HG02610 (cell line): Measurements from ENCODE around the gene CACNA1E.
"Not testable (repeated sequence)": the region's sequence is repeated elsewhere in the genome, so short reads cannot be mapped to it uniquely, and the experiment has no call there.

Experiments
- ATAC-seq: cut with Tn5 transposase; IDR thresholded peaks from one replicate; pipeline ENCODE4 v1.9.1; 2021; ENCODE audit warnings: mild to moderate bottlenecking, moderate library complexity; ENCODE audit not compliant: unreplicated experiment

Gene CACNA1E

DNA sequence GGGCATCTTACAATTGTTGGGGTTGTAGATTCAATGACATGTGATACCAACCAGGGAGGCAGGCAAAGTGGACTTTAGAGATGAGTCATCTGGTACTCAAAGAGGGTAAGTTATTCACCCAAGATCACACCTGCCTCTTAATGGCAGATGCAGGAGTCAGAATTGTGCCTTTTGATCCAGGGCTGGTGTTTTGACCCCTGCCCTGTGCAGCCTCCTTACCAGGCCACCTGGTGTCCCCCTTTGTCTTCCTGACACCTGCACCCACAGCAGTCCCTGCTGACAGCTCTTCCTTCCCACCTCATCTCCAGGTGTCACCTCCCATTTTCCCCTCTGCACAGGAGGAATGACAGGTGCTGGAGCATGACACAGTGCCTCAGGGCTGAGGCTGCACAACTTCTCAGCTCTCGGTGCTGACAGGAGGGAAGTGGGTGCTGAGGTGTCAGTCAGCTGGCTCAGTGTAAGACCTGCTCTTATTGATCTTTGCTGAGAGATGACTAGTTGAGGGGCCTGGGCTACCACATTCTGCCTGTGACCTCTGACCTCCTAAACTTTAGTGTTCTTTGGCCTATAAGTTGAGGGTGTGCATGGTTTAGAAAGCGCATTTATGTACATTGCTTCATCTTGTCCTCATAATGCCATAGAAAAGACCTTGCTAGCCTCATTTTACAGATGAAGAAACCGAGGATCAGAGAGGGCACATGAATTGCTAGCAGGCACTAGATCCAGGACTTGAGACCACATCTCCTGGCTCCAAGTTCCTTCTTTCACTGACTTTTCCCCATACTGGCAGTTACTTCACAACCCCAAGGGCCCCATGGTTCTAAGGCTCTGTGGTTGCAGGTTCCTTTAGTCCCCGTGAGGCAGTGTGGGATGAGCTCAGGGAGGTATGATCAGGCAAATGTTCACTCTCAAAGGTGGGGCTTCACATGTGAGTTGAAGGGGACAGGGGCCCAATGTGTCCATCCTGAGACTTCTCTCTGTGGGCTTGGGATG lies 31.3 kb downstream of the CACNA1E start:
- ATAC-seq = peak; percentile 69

DNA sequence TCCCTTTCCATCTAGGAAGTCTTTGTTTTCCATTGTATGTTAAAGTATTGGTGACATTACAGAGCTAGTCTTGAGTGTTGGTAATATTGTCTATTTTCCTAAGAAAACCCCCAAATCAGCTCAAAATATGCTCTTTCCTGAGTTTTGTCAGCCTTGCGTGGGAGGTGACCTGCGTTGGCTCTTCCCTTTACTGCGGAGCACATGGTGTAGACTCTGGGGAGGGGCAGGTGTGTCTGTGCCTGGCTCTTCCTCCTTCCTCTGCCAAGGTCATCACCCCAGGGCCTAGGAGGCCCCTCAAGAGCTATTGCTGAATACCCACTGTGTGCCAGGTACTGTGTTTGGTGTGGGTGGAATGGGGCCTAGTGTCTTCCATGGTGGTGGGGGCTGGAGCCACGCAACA lies 33.4 kb downstream of the CACNA1E start:
- no peak for ATAC-seq

DNA sequence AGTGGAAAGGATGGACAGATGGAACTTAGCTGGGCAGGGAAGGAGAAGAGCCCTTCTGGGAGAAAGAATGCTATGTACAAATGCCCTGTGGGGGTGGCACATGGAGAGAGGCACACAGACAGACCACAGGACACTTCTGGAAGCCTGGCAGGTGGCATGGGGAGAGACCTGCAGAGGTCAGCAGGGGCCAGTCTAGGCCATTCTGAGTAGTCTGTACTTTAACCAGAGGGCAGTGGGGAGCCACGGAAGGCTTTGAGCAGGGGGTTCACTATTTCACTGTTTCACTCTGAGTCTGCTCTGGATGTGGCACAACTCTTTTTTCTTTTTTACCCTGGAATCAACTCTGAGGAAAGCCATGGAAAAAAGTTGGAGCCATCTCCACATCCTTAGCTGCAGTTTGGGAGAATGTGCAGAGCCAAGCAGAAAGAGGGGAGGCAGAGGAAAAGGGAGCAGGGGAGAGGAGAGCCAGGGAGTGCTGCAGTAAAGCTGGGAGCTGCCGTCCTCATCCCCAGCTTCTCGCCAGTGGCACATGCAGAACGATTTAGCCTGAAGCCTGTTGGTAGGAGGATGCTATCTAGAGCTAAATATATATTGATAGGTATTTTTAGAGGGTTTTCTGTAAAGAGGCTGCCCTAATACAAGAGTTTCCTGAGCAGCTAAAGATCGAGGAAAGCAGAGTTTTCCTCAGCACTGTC lies 34.0 kb downstream of the CACNA1E start:
- no peak for ATAC-seq

DNA sequence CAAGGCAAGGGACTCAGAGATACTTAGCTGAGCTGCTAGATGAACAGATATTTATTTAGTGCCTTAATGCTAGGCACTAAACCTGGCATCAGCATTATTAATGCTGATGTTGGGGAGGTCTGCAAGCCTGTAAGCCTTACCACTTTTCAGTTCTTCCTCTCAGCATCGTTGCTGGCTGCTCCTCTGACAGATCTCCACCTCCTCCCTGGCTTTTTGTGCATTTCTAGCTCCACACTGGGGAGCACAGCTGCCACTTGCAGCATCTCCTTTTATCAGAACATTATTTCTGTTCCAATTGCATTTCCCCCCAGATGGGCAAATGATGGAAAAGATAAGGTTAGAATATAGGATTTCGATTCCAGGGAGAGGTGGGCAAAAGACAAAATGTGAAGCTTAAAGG lies 34.8 kb downstream of the CACNA1E start:
- no peak for ATAC-seq

DNA sequence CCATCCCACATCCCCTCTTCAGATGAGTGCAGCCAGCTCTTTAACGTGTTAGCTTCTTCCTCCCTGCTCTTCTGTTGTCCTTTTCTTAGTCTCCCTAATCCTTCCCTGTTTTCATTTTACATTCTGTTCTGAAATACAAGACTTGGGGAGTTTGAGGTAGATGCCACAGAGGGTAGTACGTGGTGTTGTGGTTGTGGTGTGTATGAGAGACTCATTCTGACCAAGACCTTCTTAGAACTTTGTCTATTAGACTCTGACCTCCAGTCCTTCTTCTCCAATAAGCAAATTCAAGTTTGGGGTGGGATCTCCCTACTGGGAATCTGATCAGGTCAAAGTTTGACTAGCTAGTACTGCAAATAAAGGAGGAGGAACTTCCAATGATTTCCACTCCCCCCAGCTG lies 39.5 kb downstream of the CACNA1E start:
- peak; percentile 59 for ATAC-seq

DNA sequence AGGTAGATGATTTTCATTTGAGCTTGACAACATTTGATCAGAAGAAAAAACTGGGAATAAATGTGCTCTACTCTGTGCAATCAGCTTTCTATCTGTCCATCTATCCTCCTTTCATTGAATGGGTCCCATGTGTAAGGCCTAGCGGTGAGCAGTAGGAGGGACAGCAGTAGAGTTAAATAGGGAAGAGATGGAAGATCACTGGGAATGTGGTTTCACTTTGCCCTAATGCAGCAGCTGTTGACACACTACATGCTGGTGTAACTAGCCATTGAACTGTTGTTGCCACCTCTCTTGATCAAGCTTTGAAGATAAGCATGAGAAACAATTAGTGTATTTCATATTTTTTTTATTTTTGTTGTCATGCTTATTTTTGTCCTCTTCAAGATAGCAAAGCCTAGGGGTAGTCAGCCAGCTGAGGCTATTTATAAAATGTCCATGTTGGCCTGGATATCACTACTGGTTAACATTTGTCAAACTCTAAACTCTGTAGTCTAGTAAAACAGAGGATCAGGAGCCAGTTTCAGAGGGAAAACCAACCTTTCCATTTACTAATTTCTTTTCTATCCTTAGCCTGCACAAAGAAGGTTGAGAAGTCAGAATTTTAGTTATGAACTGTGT lies 41.9 kb downstream of the CACNA1E start:
- no peak for ATAC-seq

DNA sequence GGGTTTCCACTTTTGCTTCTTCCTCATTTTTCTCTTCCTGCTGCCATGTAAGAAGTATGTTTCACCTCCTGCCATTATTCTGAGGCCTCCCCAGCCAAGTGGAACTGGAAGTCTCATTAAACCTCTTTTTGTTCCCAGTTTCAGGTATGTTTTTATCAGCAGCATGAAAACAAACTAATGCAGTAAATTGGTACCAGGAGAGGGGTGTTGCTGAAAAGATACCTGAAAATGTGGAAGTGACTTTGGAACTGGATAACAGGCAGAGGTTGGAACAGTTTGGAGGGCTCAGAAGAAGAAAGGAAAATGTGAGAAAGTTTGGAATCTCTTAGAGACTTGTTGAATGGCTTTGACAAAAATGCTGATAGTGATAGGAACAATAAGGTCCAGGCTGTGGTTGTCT lies 44.9 kb downstream of the CACNA1E start:
- not testable (repeated sequence) for ATAC-seq

DNA sequence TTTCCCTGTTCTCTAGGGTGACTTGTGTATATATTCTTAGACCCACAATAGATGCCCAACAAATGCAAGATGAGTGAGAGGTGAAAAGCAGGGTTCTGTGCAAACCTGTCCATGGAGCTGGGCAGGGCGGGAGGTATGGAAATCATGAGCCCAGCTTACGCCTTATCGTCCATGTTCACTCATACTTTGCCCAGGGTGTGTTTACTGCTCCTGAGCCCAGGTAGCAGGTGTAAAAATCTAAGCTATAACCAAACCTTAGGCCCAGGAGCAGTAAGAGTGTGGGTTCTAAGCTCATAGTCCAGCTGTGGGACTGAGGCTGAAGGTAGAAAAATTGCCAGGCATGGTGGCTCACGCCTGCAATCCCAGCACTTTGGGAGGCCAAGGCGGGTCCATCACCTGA lies 48.1 kb downstream of the CACNA1E start:
- ATAC-seq = no peak

DNA sequence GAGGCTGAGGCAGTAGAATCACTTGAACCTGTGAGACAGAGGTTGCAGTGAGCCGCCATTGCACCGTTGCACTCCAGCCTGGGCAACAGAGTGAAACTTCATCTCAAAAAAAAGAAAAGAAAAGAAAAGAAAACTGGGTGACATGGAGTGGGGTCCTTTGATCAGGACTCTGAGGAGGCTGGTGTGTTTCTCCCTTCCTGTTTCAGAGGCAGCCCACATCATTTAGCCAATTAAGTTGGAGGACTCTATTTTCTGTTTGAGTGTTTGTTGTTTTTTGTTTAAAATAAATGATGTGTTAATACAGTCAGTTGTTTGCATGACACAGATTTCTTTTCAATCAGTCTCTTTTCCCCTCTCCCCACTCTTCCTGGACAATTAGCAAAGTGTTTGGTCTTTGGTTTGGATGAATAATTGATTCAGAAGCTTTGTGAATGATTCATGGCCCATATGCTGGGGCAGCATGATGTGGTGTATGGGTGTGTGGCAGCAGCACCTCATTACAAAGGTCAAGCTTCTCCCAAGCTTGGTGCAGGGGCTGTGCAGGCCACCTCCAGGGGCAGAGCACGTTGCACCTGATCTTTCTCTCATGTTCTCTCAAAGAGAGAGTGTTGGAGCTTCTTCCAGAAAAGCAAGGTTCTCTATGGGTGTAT lies 48.8 kb downstream of the CACNA1E start:
- ATAC-seq = no peak

DNA sequence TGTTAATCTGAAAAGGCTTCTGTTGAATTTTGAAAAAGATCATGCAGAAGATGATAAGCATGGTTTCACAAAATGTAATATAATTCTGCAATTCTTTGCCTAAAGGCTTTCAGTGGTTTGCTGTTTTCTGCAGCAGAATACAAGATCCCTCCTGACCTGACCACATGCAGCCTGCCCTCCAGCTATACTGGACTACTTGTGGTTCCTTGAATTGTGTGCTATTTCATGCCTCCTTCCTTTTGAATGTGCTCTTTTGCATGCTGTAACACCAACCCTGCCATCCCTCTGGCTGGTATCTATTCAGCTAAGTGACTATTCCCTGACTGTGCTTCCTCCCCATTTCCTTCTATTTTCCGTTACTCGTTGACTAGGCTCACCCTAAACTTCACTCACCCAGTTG lies 55.5 kb downstream of the CACNA1E start:
- ATAC-seq = no peak

DNA sequence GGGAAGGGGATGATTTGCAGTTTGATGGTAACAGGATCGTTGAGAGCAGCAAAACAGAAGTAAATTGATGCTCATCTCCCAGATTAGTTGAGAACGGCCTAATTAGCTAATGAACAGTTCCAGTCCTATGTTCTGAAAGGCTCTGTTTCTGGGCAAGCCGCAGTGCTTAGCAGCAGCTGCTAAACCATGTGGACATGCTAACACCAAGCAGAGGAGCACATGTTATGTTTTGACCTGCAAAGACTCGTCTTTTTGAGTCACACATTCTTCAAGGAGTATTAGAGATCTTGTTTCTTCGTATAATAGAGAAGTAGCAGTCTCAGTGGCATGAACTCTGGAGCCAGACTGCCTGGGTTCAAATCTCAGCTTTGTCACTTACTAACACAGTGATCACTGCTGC lies 58.1 kb downstream of the CACNA1E start:
- ATAC-seq = no peak

DNA sequence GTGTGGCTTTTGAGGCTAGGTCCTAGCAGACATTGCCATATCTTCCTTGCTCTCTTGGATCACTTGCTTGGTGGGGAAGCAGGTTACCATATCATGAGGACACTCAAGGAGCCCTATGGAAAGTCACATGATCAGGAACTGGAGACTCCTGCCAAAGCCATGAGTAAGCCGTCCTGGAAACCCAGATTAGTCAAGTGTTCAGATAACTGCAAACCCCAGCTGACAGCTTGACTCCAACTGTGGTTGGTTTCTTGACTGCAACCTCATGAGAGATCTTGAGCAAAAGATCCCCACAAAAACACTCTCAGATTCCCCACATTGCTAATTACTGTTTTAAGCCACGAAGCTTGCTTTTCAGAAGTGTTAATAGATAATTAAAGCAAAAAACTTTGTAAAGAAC lies 58.6 kb downstream of the CACNA1E start:
- peak; percentile 57 for ATAC-seq

DNA sequence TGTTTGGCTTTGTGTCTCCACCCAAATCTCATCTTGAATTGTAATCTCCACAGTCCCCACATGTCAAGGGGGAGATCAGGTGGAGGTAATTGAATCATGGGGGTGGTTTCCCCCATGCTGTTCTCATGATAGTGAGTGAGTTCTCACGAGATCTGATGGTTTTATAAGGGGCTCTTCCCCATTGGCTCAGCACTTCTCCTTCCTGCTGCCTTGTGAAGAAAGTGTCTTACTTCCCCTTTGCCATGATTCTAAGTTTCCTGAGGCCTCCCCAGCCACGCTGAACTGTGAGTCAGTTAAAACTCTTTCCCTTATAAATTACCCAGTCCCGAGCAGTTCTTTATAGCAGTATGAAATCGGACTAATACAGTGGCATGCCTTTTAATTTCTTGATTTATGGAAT lies 59.1 kb downstream of the CACNA1E start:
- ATAC-seq = peak; percentile 32

DNA sequence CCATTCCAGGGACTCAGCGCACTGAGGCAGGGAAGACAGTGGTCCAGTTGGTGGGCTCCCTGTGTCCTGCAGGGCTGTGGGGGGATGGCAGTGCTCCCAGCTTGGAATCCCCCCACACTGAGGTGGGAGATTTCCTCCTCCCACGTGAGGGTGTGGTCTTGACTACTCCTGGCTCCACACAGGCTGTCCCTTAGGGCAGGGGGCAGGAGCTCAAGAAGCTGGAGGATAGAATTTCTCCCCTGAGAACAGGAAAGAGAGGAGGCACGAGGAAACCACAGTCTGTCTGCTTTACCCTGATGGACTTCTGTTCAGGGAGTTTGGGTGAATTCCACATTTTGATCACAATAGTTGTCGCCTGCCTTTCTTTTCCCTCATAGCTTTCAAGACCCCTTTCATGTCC lies 62.1 kb downstream of the CACNA1E start:
- ATAC-seq = no peak

DNA sequence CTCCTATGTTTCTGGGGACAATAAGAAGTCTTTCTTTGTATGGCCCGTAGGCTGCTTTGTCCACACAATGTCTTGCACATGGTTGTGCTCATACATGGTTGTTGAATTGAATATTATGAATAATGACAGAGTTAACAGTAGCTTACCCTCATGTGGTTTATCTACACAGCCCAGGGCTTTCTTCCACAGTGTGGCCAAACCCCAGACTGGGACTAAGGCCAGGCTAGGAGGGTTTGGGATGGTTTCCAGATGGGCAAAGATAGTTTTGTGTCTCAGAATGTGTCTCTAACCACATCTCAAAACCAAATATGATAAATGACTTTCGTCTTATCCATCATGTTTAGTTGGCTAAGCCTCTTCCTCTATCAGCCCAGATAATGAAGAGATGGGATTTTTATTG lies 65.2 kb downstream of the CACNA1E start:
- ATAC-seq = no peak

DNA sequence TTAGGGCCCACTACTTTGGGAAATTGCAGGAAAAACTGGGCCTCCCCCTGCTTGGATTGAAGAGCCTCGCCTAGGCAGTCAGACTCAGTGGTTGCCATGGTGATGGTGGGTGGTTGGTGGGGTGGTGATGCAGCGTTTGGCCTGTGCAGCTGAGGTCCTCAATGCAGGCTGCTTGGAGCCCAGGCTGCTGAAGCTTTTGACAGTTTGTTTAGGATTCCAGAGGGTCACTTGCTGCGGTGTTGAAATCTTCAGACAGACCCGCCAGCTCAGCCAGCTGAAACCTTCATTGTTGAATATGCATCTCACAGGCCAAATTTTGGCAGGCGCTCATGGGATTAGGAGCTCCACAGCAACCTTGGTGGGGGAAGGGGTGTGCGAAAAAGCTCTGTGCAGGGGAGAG lies 67.9 kb downstream of the CACNA1E start:
- ATAC-seq = no peak

DNA sequence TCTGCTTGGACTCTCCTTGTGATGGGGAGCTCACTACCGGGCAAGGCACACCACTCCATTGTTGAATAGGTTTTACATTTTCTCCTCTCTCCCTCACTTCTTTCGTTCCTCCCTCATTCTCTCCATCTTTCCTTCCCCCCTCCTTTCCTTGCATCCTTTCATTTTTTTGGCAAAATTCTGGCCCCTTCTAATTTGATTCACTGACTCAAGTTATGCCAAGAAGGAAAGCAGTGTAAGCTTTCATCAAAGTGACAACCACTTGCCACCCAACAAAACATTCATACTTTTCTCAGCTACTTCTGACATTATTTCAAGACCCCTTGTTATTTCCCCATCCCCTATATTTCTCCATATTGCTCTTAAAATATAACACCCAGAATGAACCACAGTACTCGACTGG lies 68.4 kb downstream of the CACNA1E start:
- ATAC-seq = no peak

DNA sequence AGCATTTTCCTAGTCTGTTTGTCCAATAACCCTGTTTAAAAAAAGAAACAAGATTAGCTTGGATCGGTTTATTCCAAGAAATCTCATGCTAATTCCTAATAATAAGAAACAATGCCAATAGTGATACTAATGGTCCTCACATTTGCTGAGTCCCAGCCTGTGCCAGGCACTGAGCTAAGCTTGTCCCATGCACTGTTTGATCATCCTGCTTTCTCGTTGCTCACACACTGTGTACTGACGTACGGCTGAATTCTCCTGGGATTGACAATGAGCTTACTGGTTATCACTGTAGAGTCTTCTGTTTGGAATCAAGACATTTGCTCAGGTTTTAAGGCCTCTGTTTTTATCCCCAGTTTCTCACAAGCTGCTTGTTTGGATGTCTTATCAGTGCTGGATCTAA lies 71.1 kb downstream of the CACNA1E start:
- no peak for ATAC-seq

DNA sequence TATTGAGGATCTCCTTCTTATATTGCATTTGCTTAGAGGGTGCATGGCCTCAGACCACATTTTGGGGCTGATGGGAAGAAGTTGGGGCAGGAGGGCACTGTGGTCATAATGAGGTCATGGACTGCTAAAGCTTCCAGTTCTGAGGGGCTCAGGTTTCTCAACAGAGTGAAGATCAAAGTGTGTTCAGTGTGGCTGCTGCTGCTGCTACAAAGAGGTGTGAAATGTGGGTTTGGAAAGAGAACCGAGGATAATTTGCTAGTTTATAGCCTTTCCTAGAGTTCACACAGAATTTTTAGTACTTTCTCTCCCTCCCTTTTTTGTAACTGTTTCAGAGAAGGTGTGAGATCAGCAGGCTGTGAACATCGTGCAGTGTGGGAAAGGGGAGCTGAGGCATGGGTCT lies 73.3 kb downstream of the CACNA1E start:
- ATAC-seq = no peak

DNA sequence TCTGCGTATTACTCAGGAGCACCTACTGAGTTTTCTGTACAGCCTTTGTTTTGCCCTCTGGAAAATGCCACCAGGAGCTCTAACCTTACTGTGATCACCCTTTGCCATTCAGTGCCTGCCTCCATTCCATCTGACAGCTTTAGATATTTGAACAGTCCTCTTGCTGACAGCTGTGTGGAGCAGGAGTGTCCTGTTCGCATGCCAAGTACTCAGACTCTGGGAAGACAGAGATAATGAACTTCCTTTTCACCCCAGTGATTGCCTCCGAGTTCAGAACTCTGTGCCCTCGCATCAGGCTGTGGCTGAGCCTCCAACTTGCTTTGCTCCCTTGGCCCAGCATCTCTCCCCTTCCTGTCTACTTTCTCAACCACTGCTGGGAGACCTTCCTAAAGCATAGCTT lies 74.0 kb downstream of the CACNA1E start:
- ATAC-seq = no peak

DNA sequence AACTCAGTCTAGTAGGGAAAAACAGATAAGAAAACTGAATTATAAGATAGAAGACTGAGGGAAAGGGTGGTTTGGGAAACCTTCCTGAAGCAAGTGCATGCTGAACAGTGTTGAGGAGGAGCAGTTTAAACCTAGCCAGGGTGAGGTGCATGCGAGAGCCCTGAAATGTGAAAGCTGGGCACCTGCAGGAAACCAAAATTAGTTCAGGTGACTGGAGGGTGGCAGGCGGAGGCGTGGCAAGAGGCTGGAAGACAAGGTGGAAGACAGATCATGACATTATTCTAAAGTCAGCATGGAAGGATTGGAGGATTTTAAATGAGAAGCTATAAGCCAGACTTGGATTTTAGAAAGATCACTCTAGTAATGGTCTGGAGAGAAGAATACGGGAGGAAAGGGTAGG lies 75.1 kb downstream of the CACNA1E start:
- ATAC-seq = no peak
